HG03565 (cell line): ENCODE results near the gene ISOC1.

Source experiments
- ATAC-seq: cut with Tn5 transposase; IDR thresholded peaks from one replicate; pipeline ENCODE4 v1.9.1; 2021; ENCODE audit warnings: mild to moderate bottlenecking, moderate library complexity; ENCODE audit not compliant: unreplicated experiment

The ISOC1 gene

DNA sequence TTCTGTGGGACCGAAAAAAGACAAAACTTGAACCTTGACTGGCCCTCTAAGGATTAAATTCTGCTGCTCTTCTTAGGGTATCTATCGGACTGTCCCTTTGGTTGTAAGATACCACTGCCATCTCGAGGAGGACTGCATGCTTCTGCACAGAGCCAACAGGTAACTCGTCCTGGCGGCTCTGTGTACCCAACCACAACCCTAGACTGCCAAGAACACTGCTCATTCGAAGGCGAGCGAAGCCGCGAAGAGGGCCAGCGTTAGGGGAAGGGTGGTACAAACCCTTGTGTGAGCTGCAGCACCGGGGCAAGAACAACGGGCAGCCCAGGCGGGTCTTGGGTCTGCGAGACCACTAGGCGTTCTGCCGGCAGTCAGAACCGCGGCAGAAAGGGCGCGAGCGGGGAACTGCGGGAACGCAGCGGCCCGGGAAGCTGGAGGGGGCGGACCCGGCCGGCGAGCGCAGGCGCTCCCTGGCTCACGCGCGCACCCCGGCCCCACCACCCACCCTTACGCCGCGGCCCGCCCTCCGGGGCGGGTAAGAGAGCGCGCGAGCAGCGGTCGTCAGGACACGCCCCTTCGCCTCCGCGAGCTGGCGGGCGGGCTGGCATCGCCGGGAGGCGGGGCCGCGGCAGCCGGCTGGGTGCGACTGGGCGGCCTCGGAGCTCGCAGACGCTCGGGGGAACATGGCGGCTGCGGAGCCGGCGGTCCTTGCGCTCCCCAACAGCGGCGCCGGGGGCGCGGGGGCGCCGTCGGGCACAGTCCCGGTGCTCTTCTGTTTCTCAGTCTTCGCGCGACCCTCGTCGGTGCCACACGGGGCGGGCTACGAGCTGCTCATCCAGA is at the start of gene ISOC1:
ISOC1 (plus strand) TSS at position 663 of the 837 bp plus-strand sequence; CDS start at position 681, 18 bp downstream.
- ATAC-seq: peak; percentile 86

GRCh38 chr5:129046151-129046550 is 48.4 kb upstream of the ISOC1 start:
- ATAC-seq: no peak

DNA sequence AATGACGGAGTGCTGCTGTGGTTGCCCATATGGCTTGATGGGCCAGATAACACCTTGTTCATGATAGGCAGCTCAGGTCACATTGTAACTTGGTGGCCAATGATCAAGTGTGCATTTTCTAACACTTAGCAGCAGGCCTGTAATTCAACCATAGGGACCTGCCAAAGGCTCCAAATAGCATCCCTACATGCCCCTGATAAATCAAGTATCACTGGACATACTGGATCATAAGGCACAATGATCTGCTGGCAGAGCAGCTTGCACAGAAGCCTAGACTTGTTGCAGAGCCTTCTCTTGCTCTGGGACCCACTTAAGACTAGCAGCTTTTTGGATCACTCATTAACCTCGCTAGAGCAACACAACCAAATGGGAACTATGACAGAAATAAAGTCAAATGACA is 46.0 kb upstream of the ISOC1 start:
- ATAC-seq: no peak

GRCh38 chr5:129049126-129049799 is 45.3 kb upstream of the ISOC1 start:
- ATAC-seq: no peak

DNA sequence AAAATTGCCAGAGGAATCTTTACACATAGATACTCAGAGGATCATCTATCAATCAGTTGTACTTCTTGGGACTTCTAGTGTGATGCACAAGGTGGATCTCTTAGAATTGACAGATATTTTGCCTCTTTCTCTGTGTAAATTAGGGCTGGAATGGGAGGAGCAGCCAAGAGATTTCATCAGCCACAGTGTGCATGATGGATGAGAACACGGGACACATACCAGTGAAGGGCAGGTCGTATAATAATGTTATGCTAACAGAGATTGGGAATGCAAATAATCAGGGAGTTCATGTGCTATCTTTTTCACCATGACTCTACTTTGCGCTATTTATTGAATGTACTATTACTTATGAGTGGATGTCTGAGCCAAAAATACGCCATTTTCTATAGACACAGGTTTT is 43.3 kb upstream of the ISOC1 start:
- ATAC-seq: no peak

DNA sequence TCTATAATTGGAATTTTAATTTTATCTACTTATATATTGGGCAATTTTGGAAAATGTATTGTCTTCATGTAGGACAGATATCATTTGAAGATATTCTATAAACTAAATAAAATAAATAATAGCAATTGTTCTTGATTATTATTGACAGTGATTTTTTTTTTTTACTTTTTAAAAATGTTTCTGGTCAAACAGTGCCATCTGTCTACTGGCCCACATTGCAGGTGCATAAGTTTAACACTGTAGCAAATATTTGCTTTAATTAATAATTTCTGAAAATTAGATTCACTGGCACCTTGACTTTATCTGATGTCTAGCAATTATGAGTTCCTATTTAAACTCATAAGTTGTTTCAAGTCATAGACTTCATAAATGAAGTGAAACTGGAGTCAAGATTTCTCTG is 41.1 kb upstream of the ISOC1 start:
- ATAC-seq: no peak

GRCh38 chr5:129057329-129057728 is 37.2 kb upstream of the ISOC1 start:
- ATAC-seq: no peak

DNA sequence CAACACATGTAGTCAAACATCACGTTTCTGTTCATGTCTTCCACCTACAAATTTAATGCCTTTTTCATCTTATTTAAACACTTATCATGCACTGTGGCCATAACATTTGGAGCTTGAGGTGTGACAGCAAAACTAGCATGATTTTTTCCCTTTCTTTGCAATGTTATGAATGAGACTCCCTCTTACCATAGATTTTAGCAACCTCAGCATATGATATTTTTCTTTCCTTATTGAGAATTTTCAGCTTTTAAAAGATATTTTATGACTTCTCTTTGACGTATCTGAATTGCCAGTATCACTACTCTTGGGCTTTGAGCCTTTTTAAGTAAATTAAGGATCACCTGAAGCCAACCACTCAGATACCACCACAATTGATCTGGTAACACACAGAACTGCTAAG is 32.7 kb upstream of the ISOC1 start:
- no peak for ATAC-seq

DNA sequence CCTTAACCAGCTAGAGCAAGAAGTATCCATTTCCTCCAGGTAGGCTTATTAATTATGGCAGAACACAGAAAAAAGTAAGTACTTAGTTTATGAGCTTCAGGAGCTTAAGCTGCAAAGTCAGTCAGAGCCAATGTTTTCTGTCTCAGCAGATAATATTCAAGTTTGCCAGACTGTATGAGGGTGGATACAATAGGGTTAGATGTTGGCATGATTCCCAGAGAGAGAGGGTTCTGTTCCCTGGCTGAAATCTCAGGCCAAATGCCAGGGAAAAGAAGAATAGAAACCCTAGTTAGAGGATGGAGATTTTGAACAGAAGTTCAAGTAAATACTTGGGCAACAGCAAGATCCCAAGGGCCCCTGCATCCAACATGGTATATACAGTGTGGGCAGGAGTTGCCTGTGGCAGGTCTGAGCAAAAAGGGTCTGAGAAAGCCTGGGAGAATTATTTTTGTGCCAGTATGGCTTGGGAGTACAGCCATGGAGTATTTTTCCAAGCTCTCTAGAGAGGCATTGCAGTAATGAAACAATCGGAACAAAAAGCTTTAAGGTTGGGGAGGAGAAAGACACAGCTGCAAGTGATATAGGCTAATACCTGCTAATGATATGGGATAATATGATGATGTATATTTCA is 31.0 kb upstream of the ISOC1 start:
- ATAC-seq: no peak

GRCh38 chr5:129065721-129066120 is 28.8 kb upstream of the ISOC1 start:
- ATAC-seq: no peak

GRCh38 chr5:129067745-129068144 is 26.8 kb upstream of the ISOC1 start:
- ATAC-seq: no peak

GRCh38 chr5:129069292-129069691 is 25.3 kb upstream of the ISOC1 start:
- ATAC-seq: no peak

- no peak for ATAC-seq
These were observed 21.4 kb upstream of the ISOC1 start for GRCh38 chr5:129073111-129073510.

DNA sequence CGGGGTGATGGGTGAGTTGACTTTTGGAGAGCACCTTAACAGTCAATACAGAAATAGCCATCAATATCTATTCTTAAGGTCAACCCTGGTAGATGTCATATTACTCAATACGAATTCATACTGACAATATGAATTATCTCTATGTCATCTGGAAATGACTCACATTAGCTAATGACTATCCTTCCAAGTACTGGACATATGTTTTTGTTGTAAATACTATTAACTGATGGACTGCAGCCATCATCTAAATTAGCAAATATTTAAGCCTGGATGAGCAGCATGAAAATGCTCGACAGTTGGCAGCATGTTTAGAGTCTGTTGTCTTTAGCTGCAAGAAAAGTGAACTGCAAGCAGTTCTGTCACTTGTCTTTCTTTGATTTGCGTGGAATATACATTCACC is 19.6 kb upstream of the ISOC1 start:
- no peak for ATAC-seq

DNA sequence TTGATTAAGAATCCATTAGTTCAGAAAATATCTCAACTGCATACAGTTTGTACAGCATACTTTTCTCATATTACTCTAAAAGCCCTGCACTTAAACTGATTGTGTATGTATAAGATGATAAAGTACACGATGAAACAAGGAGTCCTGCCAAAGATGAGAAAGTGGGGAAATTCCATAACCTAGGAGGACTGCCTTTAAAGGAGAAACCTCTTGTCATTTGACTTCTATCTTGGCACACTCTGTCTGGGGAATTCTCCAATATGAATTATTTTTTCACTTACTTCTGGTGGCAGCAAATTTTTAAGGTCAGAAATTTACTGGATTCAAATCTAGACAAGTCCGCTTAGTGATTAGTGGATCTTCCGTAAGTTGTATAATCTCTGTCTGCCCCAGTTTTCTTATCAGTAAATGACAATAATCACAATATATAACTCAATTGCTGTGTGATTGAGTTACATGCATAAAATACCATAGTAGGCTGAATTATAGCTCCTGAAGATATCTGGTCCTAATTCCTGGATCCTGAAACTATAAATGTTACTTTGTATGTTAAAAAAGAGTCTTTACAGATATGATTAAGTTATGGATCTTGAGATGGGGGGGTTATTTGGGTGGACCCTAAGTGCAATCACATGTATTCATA is 17.0 kb upstream of the ISOC1 start:
- ATAC-seq: no peak

DNA sequence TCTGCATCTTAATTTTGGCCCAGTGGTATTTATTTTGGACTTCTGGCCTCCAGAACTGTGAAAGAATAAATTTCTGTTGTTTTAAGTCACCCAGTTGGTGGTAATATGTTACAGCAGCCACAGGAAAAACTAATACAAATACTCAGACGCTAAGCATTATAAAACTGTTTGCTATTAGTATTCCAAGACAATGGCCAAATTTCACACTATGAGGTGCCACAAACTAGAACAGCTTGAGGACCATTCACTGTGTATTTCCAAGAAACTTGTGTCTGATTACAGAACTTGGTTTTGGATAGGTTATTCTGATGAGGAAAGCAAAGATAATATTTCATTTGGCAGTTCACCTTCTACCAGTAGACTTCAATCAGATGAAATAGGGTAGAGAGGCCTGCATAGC is 16.3 kb upstream of the ISOC1 start:
- ATAC-seq: no peak

DNA sequence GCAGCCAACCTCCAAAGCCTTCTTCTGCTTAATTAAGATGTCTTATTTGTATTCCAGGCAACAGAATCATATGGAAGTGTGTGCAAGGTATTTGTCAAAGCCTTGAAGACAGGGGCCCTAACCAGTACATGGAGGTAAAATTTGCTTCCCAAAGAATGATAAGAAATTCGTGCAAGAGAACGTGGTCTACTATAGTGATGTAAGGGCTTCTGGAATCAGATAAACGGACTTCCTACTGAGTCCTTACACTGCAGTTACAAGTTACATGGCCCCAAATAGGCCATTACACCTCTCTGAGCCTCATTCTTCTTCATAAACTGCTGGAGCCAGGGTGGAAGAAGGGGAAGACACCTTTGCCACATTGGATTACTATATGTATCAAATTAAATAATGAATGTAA is 15.9 kb upstream of the ISOC1 start:
- no peak for ATAC-seq

DNA sequence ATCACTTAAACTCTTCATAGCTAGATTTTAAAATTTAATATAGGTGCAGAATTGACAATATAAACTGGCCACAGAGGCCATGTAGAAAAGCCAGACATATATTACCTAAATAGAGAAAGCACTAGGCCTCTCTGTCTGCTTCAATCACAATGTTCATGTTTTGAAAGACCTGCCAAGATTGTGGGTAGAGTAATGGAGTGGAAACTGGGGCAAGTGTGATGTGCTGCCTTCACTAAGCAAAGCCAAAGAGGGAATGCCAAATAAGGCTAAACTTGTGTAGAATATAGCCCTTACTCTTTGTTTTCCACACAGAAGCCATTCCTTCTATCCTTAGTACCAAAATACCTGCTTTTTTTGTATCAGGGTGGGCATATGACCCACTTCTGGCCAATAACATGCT is 15.1 kb upstream of the ISOC1 start:
- ATAC-seq: no peak

GRCh38 chr5:129080766-129081165 is 13.8 kb upstream of the ISOC1 start:
- ATAC-seq: no peak

DNA sequence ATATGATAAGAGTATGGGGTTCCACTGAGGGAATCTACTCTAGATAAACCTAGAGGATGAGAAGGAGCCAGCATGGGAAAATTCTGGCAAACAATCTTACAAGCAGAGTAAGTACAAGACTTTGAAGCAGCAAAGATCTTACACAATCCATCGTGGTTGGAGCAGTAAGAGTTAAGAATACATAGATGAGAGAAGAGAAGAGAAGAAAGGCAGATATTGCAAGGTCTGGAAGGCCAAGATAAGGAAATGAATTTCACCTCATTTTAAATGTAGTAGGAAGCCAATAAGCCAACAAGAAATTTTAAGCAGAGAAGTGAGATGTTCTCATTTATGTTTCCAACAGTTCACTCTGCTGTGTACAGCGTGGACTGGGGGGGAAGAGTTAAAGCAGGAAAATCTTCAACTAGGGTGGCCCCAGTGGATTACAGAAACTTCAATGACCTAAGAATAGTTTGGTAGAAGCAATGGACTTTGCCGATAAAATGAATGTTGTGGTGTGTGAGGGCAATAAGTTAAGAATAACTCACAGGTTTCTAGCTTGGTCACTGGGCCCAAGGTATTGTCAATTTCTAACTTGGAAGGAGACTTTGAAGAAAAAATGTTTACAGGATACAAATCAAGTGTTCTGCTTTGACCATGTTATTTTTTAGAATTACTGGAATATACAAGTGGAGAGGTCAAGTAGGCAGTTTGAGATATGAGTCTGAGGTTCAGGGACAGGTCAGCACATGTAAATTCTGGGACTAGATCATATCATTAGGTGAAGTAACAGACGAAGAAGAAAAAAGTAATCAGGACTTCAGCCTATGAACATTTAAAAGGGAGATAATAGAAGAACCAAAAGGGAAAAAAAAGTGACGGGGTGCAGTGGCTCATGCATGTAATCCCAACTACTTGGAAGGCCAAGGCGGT is 12.1 kb upstream of the ISOC1 start:
- ATAC-seq: no peak
